ENCODE results near the gene TMEM225B.
"Not testable (repeated sequence)": the region's sequence is repeated elsewhere in the genome, so short reads cannot be mapped to it uniquely, and the experiment has no call there.

Gene TMEM225B

GRCh38 chr7:99652671-99653070 is 54.6 kb downstream of the TMEM225B start:
- no peaks in the 10 kb centered on the region for H3K36me3 ChIP-seq (ENCODE audit: insufficient read depth, low read length)
- H3K79me2 ChIP-seq (ENCODE audit: insufficient read depth, low read length) = no peaks in the 10 kb centered on the region
- H3K27ac ChIP-seq (ENCODE audit: low read depth, low read length, poor library complexity, severe bottlenecking) = no peak overlapping the region
- H4K20me1 ChIP-seq (ENCODE audit: insufficient read depth, low read length) = no peaks in the 10 kb centered on the region
- H3K4me1 ChIP-seq (ENCODE audit: insufficient read depth, low read length, severe bottlenecking) = no peaks in the 10 kb centered on the region
- no peaks in the 10 kb centered on the region for H3K27me3 ChIP-seq (ENCODE audit: insufficient read depth, low read length)
- H3K9ac ChIP-seq (ENCODE audit: low read length) = no peak overlapping the region
- H2AFZ ChIP-seq (ENCODE audit: low read length) = no peak overlapping the region
- no peak overlapping the region for H3K4me2 ChIP-seq (ENCODE audit: low read length)
- no peak for TF ChIP-seq CTCF (IDR thresholded peaks at IDR 0.05; ENCODE audit: low read length)
- TF ChIP-seq EZH2 (IDR thresholded peaks at IDR 0.05; ENCODE audit: borderline replicate concordance, low read length) = no peak
- no peaks in the 10 kb centered on the region for H3F3A ChIP-seq (ENCODE audit: insufficient read depth, low read length)
- H3K9me2 ChIP-seq (ENCODE audit: low read depth, low read length) = no peaks in the 10 kb centered on the region
- H3K4me3 ChIP-seq (ENCODE audit: low read depth, low read length, poor library complexity, severe bottlenecking) = no peak overlapping the region
- H3K9me3 ChIP-seq (ENCODE audit: low read length) = no peaks in the 10 kb centered on the region

DNA sequence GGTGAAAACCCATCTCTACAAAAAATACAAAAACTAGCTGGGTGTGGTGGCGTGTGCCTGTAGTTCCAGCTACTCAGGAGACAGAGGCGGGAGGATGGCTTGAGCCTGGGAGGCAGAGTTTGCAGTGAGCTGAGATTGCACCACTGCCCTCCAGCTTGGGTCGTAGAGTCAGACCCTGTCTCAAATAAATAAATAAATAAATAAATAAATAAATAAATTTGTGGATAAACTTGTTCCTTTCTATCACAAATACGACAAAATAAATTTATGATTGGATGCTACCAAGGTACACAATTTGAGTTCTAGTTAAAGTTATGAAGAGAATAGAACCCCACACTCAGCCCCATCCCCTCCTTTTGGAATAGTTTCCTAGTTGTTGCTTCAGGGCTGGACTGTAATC is 55.2 kb downstream of the TMEM225B start:
- H3K36me3 ChIP-seq (ENCODE audit: insufficient read depth, low read length); H3K27ac ChIP-seq (ENCODE audit: low read depth, low read length, poor library complexity, severe bottlenecking); H3F3A ChIP-seq (ENCODE audit: insufficient read depth, low read length); H3K79me2 ChIP-seq (ENCODE audit: insufficient read depth, low read length); H2AFZ ChIP-seq (ENCODE audit: low read length); H3K4me3 ChIP-seq (ENCODE audit: low read depth, low read length, poor library complexity, severe bottlenecking); H3K4me1 ChIP-seq (ENCODE audit: insufficient read depth, low read length, severe bottlenecking); H3K9me3 ChIP-seq (ENCODE audit: low read length); H3K27me3 ChIP-seq (ENCODE audit: insufficient read depth, low read length); H3K9me2 ChIP-seq (ENCODE audit: low read depth, low read length); H3K4me2 ChIP-seq (ENCODE audit: low read length); H4K20me1 ChIP-seq (ENCODE audit: insufficient read depth, low read length); H3K9ac ChIP-seq (ENCODE audit: low read length): not testable (repeated sequence)

GRCh38 chr7:99653754-99654153 is 55.7 kb downstream of the TMEM225B start:
- Histone ChIP-seq H3K4me1 (ENCODE audit: insufficient read depth, low read length, severe bottlenecking) (no peaks in the 10 kb centered on the region), H3F3A (ENCODE audit: insufficient read depth, low read length) (no peaks in the 10 kb centered on the region), H3K4me3 (ENCODE audit: low read depth, low read length, poor library complexity, severe bottlenecking) (no peak overlapping the region), H4K20me1 (ENCODE audit: insufficient read depth, low read length) (no peaks in the 10 kb centered on the region), H3K79me2 (ENCODE audit: insufficient read depth, low read length) (no peaks in the 10 kb centered on the region), H3K27me3 (ENCODE audit: insufficient read depth, low read length) (no peaks in the 10 kb centered on the region), H3K4me2 (ENCODE audit: low read length) (no peak overlapping the region), H3K27ac (ENCODE audit: low read depth, low read length, poor library complexity, severe bottlenecking) (no peak overlapping the region), H3K9me3 (ENCODE audit: low read length) (no peaks in the 10 kb centered on the region), H3K9ac (ENCODE audit: low read length) (no peak overlapping the region), H2AFZ (ENCODE audit: low read length) (no peak overlapping the region), H3K9me2 (ENCODE audit: low read depth, low read length) (no peaks in the 10 kb centered on the region), H3K36me3 (ENCODE audit: insufficient read depth, low read length) (no peaks in the 10 kb centered on the region)
- TF ChIP-seq EZH2 (IDR thresholded peaks at IDR 0.05; ENCODE audit: borderline replicate concordance, low read length) (no peak), CTCF (IDR thresholded peaks at IDR 0.05; ENCODE audit: low read length) (no peak)

GRCh38 chr7:99654626-99655025 is 56.6 kb downstream of the TMEM225B start:
- not testable (repeated sequence) for H3K36me3 ChIP-seq (ENCODE audit: insufficient read depth, low read length); H3K27ac ChIP-seq (ENCODE audit: low read depth, low read length, poor library complexity, severe bottlenecking); H3K9me3 ChIP-seq (ENCODE audit: low read length); H3K9me2 ChIP-seq (ENCODE audit: low read depth, low read length); H3F3A ChIP-seq (ENCODE audit: insufficient read depth, low read length); H3K27me3 ChIP-seq (ENCODE audit: insufficient read depth, low read length); H3K4me2 ChIP-seq (ENCODE audit: low read length); H2AFZ ChIP-seq (ENCODE audit: low read length); H3K9ac ChIP-seq (ENCODE audit: low read length); H4K20me1 ChIP-seq (ENCODE audit: insufficient read depth, low read length); H3K4me3 ChIP-seq (ENCODE audit: low read depth, low read length, poor library complexity, severe bottlenecking); H3K79me2 ChIP-seq (ENCODE audit: insufficient read depth, low read length); H3K4me1 ChIP-seq (ENCODE audit: insufficient read depth, low read length, severe bottlenecking)

DNA sequence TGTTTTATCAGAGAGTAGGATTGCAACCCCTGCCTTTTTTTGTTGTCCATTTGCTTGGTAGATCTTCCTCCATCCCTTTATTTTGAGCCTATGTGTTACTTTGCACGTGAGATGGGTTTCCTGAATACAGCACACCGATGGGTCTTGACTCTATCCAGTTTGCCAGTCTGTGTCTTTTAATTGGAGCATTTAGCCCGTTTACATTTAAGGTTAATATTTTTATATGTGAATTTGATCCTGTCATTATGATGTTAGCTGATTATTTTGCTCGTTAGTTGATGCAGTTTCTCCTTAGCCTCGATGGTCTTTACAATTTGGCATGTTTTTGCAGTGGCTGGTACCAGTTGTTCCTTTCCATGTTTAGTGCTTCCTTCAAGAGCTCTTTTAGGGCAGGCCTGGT is 59.8 kb downstream of the TMEM225B start:
- H3K9ac ChIP-seq (ENCODE audit: low read length); H3K27me3 ChIP-seq (ENCODE audit: insufficient read depth, low read length); H3F3A ChIP-seq (ENCODE audit: insufficient read depth, low read length); H3K4me2 ChIP-seq (ENCODE audit: low read length); H2AFZ ChIP-seq (ENCODE audit: low read length); H3K27ac ChIP-seq (ENCODE audit: low read depth, low read length, poor library complexity, severe bottlenecking); H3K4me3 ChIP-seq (ENCODE audit: low read depth, low read length, poor library complexity, severe bottlenecking); H4K20me1 ChIP-seq (ENCODE audit: insufficient read depth, low read length); H3K9me2 ChIP-seq (ENCODE audit: low read depth, low read length); H3K4me1 ChIP-seq (ENCODE audit: insufficient read depth, low read length, severe bottlenecking); H3K9me3 ChIP-seq (ENCODE audit: low read length); H3K36me3 ChIP-seq (ENCODE audit: insufficient read depth, low read length); H3K79me2 ChIP-seq (ENCODE audit: insufficient read depth, low read length): not testable (repeated sequence)

Measured in OCI-LY1 (cell line).